Keratinocyte (primary cell): Measurements from ENCODE around the gene MEF2A. TPM values are rescaled to one million over a fixed set of nuclear protein-coding genes. Genes with fewer than 3 reads are reported as not detected.

Experiments
- DNase-seq: peaks from one replicate; pipeline ENCODE4 v3.0.0-alpha.2; 2011; ENCODE audit warnings: low read depth, missing footprints, low spot score
- FAIRE-seq: peaks from 2 replicates; lab custom pipeline; 2011; peaks lifted over from hg19 to GRCh38; lab: Jason Lieb, UNC
- H2AFZ ChIP-seq: 2 replicates; pipeline ENCODE4 v1.6.0; 2012; ENCODE audit warnings: low read length, control low read depth, inconsistent platforms; ENCODE audit not compliant: control insufficient read depth
- H3K27ac ChIP-seq: 2 replicates; pipeline ENCODE4 v1.5.1; 2011; ENCODE audit warnings: low read length; ENCODE audit not compliant: control insufficient read depth, insufficient read depth
- H3K27me3 ChIP-seq: 3 replicates; pipeline ENCODE4 v1.6.0; 2011; ENCODE audit warnings: low read length; ENCODE audit not compliant: control insufficient read depth, insufficient read depth; ENCODE audit errors: extremely low read depth
- H3K36me3 ChIP-seq, 2 experiments: 2 replicates in 1 of 2; 3 replicates in 1 of 2; pipeline ENCODE4 v1.5.1; 2011; ENCODE audit warnings: low read length in 2 of 2, mild to moderate bottlenecking in 1 of 2; ENCODE audit not compliant: control insufficient read depth in 2 of 2, insufficient read depth in 2 of 2; ENCODE audit errors: extremely low read depth in 1 of 2
- H3K4me1 ChIP-seq: 3 replicates; pipeline ENCODE4 v1.5.1; 2011; ENCODE audit warnings: low read length; ENCODE audit not compliant: control insufficient read depth, insufficient read depth; ENCODE audit errors: extremely low read depth
- H3K4me2 ChIP-seq: 3 replicates; pipeline ENCODE4 v1.6.0; 2011; ENCODE audit warnings: low read depth, low read length; ENCODE audit not compliant: control insufficient read depth, insufficient read depth; ENCODE audit errors: extremely low read depth
- H3K4me3 ChIP-seq, 3 experiments: fragments of 200-600 bp in 1 of 3; sonication (generic) in 1 of 3; 2 replicates in 2 of 3; 3 replicates in 1 of 3; pipeline ENCODE4 v1.5.1; 2011 to 2016; ENCODE audit warnings: low read length in 3 of 3, mild to moderate bottlenecking in 3 of 3, control low read depth in 2 of 3, inconsistent platforms in 1 of 3, low read depth in 1 of 3, mixed read lengths in 1 of 3, mixed run types in 1 of 3, moderate library complexity in 1 of 3; ENCODE audit not compliant: control insufficient read depth in 2 of 3, insufficient read depth in 2 of 3; ENCODE audit errors: extremely low read depth in 1 of 3
- H3K79me2 ChIP-seq: 2 replicates; pipeline ENCODE4 v1.6.0; 2012; ENCODE audit warnings: low read length; ENCODE audit not compliant: control insufficient read depth, insufficient read depth
- H3K9ac ChIP-seq: 3 replicates; pipeline ENCODE4 v1.6.0; 2011; ENCODE audit warnings: low read length; ENCODE audit not compliant: control insufficient read depth, insufficient read depth; ENCODE audit errors: extremely low read depth
- H3K9me1 ChIP-seq: 3 replicates; pipeline ENCODE4 v1.6.0; 2011; ENCODE audit warnings: low read length; ENCODE audit not compliant: control insufficient read depth, insufficient read depth; ENCODE audit errors: extremely low read depth
- H3K9me3 ChIP-seq: 2 replicates; pipeline ENCODE4 v1.5.1; 2012; ENCODE audit warnings: low read depth, low read length; ENCODE audit not compliant: control insufficient read depth
- H4K20me1 ChIP-seq: 3 replicates; pipeline ENCODE4 v1.6.0; 2011; ENCODE audit warnings: low read length; ENCODE audit not compliant: control insufficient read depth, insufficient read depth; ENCODE audit errors: extremely low read depth
- CTCF ChIP-seq, 3 experiments: IDR thresholded peaks in 1 of 3; conservative IDR thresholded peaks in 1 of 3; optimal IDR thresholded peaks in 1 of 3; 2 replicates in 2 of 3; 3 replicates in 1 of 3; pipeline versions ENCODE3 to v1.5.1; 2011; ENCODE audit warnings: low read length in 3 of 3, mild to moderate bottlenecking in 3 of 3, moderate library complexity in 2 of 3, control low read depth in 1 of 3, inconsistent platforms in 1 of 3; ENCODE audit not compliant: insufficient read depth in 2 of 3; ENCODE audit errors: extremely low read depth in 1 of 3
- EZH2 ChIP-seq: IDR thresholded peaks from one replicate; pipeline ENCODE4 v1.6.1; 2012; ENCODE audit warnings: inconsistent platforms, mild to moderate bottlenecking, low read length, moderate library complexity
- dilution Hi-C: fragments of 300-500 bp; cut with MboI; formaldehyde crosslinking; loops from one replicate; pipeline ENCODE4 v1.7.0; 2020; ENCODE audit warnings: low sequenced_read_pairs; ENCODE audit not compliant: extremely low pct_ligation_motif_present
- polyA plus RNA-seq, 5 experiments: library from polyadenylated mRNA; depleted of rRNA in 3 of 5; stranded (reverse) in 3 of 5; stranded (forward) in 1 of 5; unstranded in 1 of 5; fragments of >200 nt; gene quantifications; 1 replicate in 1 of 5; 2 replicates in 3 of 5; 3 replicates in 1 of 5; pipeline versions ENCODE4 v1.2.1 to v1.2.3, GENCODE V29; 2011 to 2012; ENCODE audit warnings: missing spikeins in 2 of 5, low read depth in 1 of 5, low replicate concordance in 1 of 5

Gene MEF2A
- polyA plus RNA-seq, 1 donor (not counting 4 experiments of a cell fraction or from before 2014, with no cell fraction given): 27.4 TPM

GRCh38 chr15:99542828-99543227, 23.0 kb upstream of the MEF2A start:
- no peak overlapping the region for H3K9ac ChIP-seq
- H2AFZ ChIP-seq: no peak overlapping the region
- TF ChIP-seq EZH2 (no peak), CTCF (optimal IDR thresholded peaks at IDR 0.05 in 1 of 3, IDR thresholded peaks at IDR 0.05 in 1 of 3, conservative IDR thresholded peaks at IDR 0.05 in 1 of 3; ENCODE audit: extremely low read depth in 1 of 3, insufficient read depth in 2 of 3, low read length in 3 of 3) (no peak)
- H3K36me3 ChIP-seq: no peaks in the 10 kb centered on the region
- no peak for DNase-seq
- H3K27ac ChIP-seq: no peak overlapping the region
- no peaks in the 10 kb centered on the region for H3K27me3 ChIP-seq
- H4K20me1 ChIP-seq: no peaks in the 10 kb centered on the region
- no peak overlapping the region for H3K4me2 ChIP-seq
- H3K9me1 ChIP-seq: no peaks in the 10 kb centered on the region
- no peaks in the 10 kb centered on the region for H3K9me3 ChIP-seq
- no peaks in the 10 kb centered on the region for H3K4me1 ChIP-seq
- dilution Hi-C loops: no loop called here
- no peak for FAIRE-seq
- H3K4me3 ChIP-seq: no peak overlapping the region
- no peaks in the 10 kb centered on the region for H3K79me2 ChIP-seq

GRCh38 chr15:99545605-99546004, 20.2 kb upstream of the MEF2A start:
- FAIRE-seq (no peak), DNase-seq (no peak)
- Histone ChIP-seq H3K4me3 (no peak overlapping the region), H3K36me3 (no peaks in the 10 kb centered on the region), H3K9ac (no peak overlapping the region), H2AFZ (no peak overlapping the region), H3K4me1 (no peaks in the 10 kb centered on the region), H3K4me2 (no peak overlapping the region), H3K27me3 (no peaks in the 10 kb centered on the region), H3K79me2 (no peaks in the 10 kb centered on the region), H4K20me1 (no peaks in the 10 kb centered on the region), H3K9me3 (no peaks in the 10 kb centered on the region), H3K27ac (no peak overlapping the region), H3K9me1 (no peaks in the 10 kb centered on the region)
- TF ChIP-seq EZH2 (no peak), CTCF (optimal IDR thresholded peaks at IDR 0.05 in 1 of 3, IDR thresholded peaks at IDR 0.05 in 1 of 3, conservative IDR thresholded peaks at IDR 0.05 in 1 of 3; ENCODE audit: extremely low read depth in 1 of 3, insufficient read depth in 2 of 3, low read length in 3 of 3) (no peak)
- dilution Hi-C loops: no loop called here
